Measurements from ENCODE around the gene TUBB4A. TPM values are rescaled to one million over a fixed set of nuclear protein-coding genes. Genes with fewer than 3 reads are reported as not detected.

TUBB4A gene
- total RNA-seq, 1 experiment from 2014 or later: 20.3 TPM

GRCh38 chr19:6479836-6480398 lies 22.2 kb downstream of the TUBB4A start:
- Histone ChIP-seq H3K27me3 (ENCODE audit: insufficient read depth, low read length) (no peaks in the 10 kb centered on the region; the same call in 1 of the 2 replicates), H3K27ac (ENCODE audit: insufficient read length, low read depth, low read length) (no peak overlapping the region), H2BK120ac (ENCODE audit: low read depth, low read length, poor library complexity, severe bottlenecking) (no peak overlapping the region), H3K14ac (ENCODE audit: insufficient read depth, low read length) (no peak overlapping the region), H4K91ac (ENCODE audit: insufficient read length, low read depth, low read length) (no peak overlapping the region), H3K56ac (ENCODE audit: insufficient read length, low read depth, low read length) (no peak overlapping the region), H4K20me1 (ENCODE audit: control insufficient read depth, insufficient read depth, insufficient read length) (no peaks in the 10 kb centered on the region), H2BK20ac (ENCODE audit: low read depth, low read length, poor library complexity, severe bottlenecking) (no peak overlapping the region), H3K9ac (ENCODE audit: extremely low read depth, insufficient read length, low read length) (no peak overlapping the region), H2BK12ac (ENCODE audit: insufficient read length, low read depth, low read length) (no peak overlapping the region), H2AFZ (ENCODE audit: low read length) (no peak overlapping the region), H3K23ac (ENCODE audit: insufficient read length, low read depth, low read length) (no peak overlapping the region), H3K4ac (ENCODE audit: low read depth, low read length) (no peak overlapping the region), H3K9me3 (ENCODE audit: control insufficient read depth, low read depth, low read length) (no peaks in the 10 kb centered on the region), H3K4me2 (ENCODE audit: insufficient read depth, insufficient read length, low read length) (no peak overlapping the region), H3K79me2 (ENCODE audit: insufficient read depth, low read length) (no peaks in the 10 kb centered on the region), H3T11ph (ENCODE audit: low read length) (no peak overlapping the region), H4K5ac (ENCODE audit: insufficient read length, low read depth, low read length) (no peak overlapping the region), H3K23me2 (ENCODE audit: insufficient read length, low read depth, low read length, poor library complexity, severe bottlenecking) (peaks cover 13% of the 10 kb centered on the region), H3K4me1 (ENCODE audit: insufficient read depth, low read length) (no peaks in the 10 kb centered on the region), H3K79me1 (ENCODE audit: insufficient read depth, low read depth, low read length, poor library complexity, severe bottlenecking) (no peaks in the 10 kb centered on the region), H3K18ac (ENCODE audit: insufficient read length, low read depth, low read length) (no peak overlapping the region), H2AK5ac (ENCODE audit: insufficient read length, low read length) (no peak overlapping the region), H4K8ac (replicated peaks; ENCODE audit: insufficient read length, low read depth, low read length) (no peak overlapping the region), H2BK15ac (ENCODE audit: low read depth, low read length) (no peak overlapping the region), H2BK5ac (ENCODE audit: insufficient read length, low read length) (no peak overlapping the region)
- WGBS (ENCODE audit: extremely low coverage, insufficient read length, low lambda C conversion rate): no CpG with 5 or more reads among the region's 7 CpGs
- Mint-ChIP-seq H3K36me3 (ENCODE audit: insufficient read depth in 1 of 3, low read depth in 3 of 3) (no peaks in the 10 kb centered on the region), H3K27me3 (ENCODE audit: low read depth) (peaks cover 13% of the 10 kb centered on the region), H3K4me3 (no peak overlapping the region), H3K27ac (no peak overlapping the region), H3K9me3 (no peaks in the 10 kb centered on the region), H3K4me1 (peaks cover 9 to 15% of the 10 kb centered on the region in 2 experiments)
- no peak for TF ChIP-seq CTCF (conservative IDR thresholded peaks at IDR 0.05)
- no peak for DNase-seq

Measured in H9 (cell line).